Uterus (tissue), 4 donors: ENCODE results near the gene TMEM132A. TPM values are rescaled to one million over a fixed set of nuclear protein-coding genes. Genes with fewer than 3 reads are reported as not detected.
A peak's percentile ranks its signal among the peaks of the same experiment; 100 is the strongest.

Experiments used
- DNase-seq, 2 donors: peaks; one replicate each; pipeline ENCODE4 v3.0.0-alpha.2; 2019 to 2020
- H3K27ac ChIP-seq, 2 donors: fragments of 200-600 bp; sonication (generic); 1 replicate in 1 of 2; 2 replicates in 1 of 2; pipeline ENCODE4 v1.5.1; 2016 to 2018
- H3K27me3 ChIP-seq, 2 donors: fragments of 200-600 bp; sonication (generic); one replicate each; pipeline ENCODE4 v1.5.1; 2018 to 2019; ENCODE audit warnings: control low read depth in 1 of 2
- H3K36me3 ChIP-seq, 2 donors: fragments of 200-600 bp; sonication (generic); one replicate each; pipeline ENCODE4 v1.5.1; 2019; ENCODE audit warnings: control low read depth in 1 of 2
- H3K4me1 ChIP-seq, 2 donors: fragments of 200-600 bp; sonication (generic); one replicate each; pipeline ENCODE4 v1.5.1; 2018 to 2019; ENCODE audit warnings: control low read depth in 1 of 2
- H3K4me3 ChIP-seq, 2 donors: fragments of 200-600 bp; sonication (generic); 1 replicate in 1 of 2; 2 replicates in 1 of 2; pipeline ENCODE4 v1.5.1; 2018 to 2019; ENCODE audit warnings: mild to moderate bottlenecking in 1 of 2
- H3K9me3 ChIP-seq, 2 donors: fragments of 200-600 bp; sonication (generic); one replicate each; pipeline ENCODE4 v1.5.1; 2019; ENCODE audit warnings: control low read depth in 1 of 2
- POLR2A ChIP-seq, 2 donors: fragments of 450-650 bp; IDR thresholded peaks; one replicate each; pipeline ENCODE4 v1.6.1; 2016; ENCODE audit warnings: antibody characterized with exemption in 2 of 2, mild to moderate bottlenecking in 1 of 2, moderate library complexity in 1 of 2
- intact Hi-C: fragments of 100-400 bp; cut with DNase I; formaldehyde crosslinking; loops from one replicate; pipeline ENCODE4 v1.15.1; 2023; ENCODE audit warnings: low total_unique reads
- total RNA-seq, 4 donors: library from RNA; depleted of rRNA in 3 of 4; stranded (reverse); fragments of >200 nt in 3 of 4; gene quantifications; one replicate each; pipeline versions ENCODE4 v1.1.0 to v1.2.4, GENCODE V29; 2014 to 2023
- TF ChIP-seq, protein P1 (sequence below), 4 experiments: fragments of 200-600 bp in 2 of 4; fragments of 450-650 bp in 2 of 4; sonication (generic) in 2 of 4; IDR thresholded peaks; one replicate each; pipeline ENCODE4 v1.5.1; 2016 to 2019; ENCODE audit warnings: antibody characterized with exemption in 4 of 4, mild to moderate bottlenecking in 2 of 4, moderate library complexity in 1 of 4
- donor health status: DM: yes; HTN: yes; CAD: no.

Gene TMEM132A
- total RNA-seq, 4 donors from 2014 or later: under 0.01 to 47.7 (median 7.7) TPM

DNA sequence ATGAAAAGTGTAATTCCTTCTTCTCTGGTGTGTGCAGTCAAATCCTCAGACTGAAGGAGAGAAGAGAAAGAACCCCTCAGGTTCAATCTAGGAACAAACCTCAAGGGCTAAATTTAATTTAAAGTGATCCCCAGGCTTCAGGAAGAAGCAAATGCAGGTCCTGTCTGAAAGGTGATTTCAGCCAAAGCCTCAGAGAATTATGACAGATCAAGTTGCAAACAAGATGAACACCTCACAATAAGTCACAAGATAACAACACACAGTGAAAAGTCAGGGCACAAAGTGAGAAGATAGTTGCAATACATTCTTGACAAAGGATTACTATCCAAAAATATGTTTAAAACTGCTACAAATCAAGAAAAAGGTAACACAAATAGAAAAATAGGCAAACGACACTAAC is 45.2 kb upstream of the TMEM132A start:
- Histone ChIP-seq H3K9me3 (no peaks in the 10 kb centered on the region), H3K27me3 (no peaks in the 10 kb centered on the region), H3K4me1 (no peaks in the 10 kb centered on the region), H3K36me3 (no peaks in the 10 kb centered on the region), H3K27ac (no peak overlapping the region), H3K4me3 (no peak overlapping the region)
- no peak for DNase-seq
- TF ChIP-seq, protein P1, sequence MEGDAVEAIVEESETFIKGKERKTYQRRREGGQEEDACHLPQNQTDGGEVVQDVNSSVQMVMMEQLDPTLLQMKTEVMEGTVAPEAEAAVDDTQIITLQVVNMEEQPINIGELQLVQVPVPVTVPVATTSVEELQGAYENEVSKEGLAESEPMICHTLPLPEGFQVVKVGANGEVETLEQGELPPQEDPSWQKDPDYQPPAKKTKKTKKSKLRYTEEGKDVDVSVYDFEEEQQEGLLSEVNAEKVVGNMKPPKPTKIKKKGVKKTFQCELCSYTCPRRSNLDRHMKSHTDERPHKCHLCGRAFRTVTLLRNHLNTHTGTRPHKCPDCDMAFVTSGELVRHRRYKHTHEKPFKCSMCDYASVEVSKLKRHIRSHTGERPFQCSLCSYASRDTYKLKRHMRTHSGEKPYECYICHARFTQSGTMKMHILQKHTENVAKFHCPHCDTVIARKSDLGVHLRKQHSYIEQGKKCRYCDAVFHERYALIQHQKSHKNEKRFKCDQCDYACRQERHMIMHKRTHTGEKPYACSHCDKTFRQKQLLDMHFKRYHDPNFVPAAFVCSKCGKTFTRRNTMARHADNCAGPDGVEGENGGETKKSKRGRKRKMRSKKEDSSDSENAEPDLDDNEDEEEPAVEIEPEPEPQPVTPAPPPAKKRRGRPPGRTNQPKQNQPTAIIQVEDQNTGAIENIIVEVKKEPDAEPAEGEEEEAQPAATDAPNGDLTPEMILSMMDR (IDR thresholded peaks at IDR 0.05): no peak
- no peak for TF ChIP-seq POLR2A (IDR thresholded peaks at IDR 0.05)
- intact Hi-C loops: no loop called here

- Histone ChIP-seq H3K9me3 (no peaks in the 10 kb centered on the region), H3K4me1 (no peaks in the 10 kb centered on the region), H3K36me3 (no peaks in the 10 kb centered on the region), H3K27me3 (no peaks in the 10 kb centered on the region), H3K4me3 (no peak overlapping the region), H3K27ac (no peak overlapping the region)
- TF ChIP-seq, protein P1 (IDR thresholded peaks at IDR 0.05): no peak
- TF ChIP-seq POLR2A (IDR thresholded peaks at IDR 0.05): no peak
- DNase-seq: peak in 1 of 2 donors; percentile 1
- intact Hi-C loops: no loop called here
Measured at GRCh38 chr11:60879971-60880588, 44.2 kb upstream of the TMEM132A start.

DNA sequence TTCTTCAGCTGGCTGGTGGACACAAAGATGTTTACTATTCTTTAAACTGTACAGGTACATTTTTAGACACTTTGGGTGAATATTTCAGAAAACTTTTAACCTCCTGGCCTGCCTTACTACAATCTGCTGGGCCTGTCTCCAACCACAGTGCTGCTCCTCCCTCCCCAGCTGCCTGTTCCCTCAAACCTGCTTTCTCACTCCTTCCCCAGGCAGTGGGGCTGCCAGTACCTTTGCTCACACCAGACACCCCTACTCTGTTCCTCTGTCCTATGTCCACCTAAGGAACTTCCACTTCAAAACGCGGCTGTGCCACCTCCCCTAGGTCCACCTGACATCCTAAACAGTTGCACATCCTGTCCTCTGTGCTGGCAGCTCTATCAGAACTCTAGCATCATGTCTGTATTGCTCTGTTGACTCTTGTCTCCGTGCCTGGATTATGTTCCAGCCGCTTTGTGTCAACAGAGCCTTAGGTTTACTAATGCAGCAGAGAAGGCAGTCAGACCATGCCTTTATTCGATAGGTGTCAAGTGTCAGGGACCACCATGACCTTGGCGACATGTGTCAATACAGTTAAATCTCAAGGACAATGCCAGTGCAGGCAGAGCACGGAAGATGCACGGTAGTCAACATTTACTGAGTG is 43.5 kb upstream of the TMEM132A start:
- intact Hi-C loops: no loop called here
- Histone ChIP-seq H3K27ac (no peak overlapping the region), H3K4me3 (no peak overlapping the region), H3K9me3 (no peaks in the 10 kb centered on the region), H3K4me1 (no peaks in the 10 kb centered on the region), H3K27me3 (no peaks in the 10 kb centered on the region), H3K36me3 (no peaks in the 10 kb centered on the region)
- DNase-seq: peak in 1 of 2 donors; percentile 9
- TF ChIP-seq POLR2A (IDR thresholded peaks at IDR 0.05): no peak
- TF ChIP-seq, protein P1 (IDR thresholded peaks at IDR 0.05): no peak

- TF ChIP-seq, protein P1 (IDR thresholded peaks at IDR 0.05): peak in 1 of 4 experiments; percentile 41
- no peak for TF ChIP-seq POLR2A (IDR thresholded peaks at IDR 0.05)
- peak in 1 of 2 donors; percentile 10 for DNase-seq
- H3K4me3 ChIP-seq: no peak overlapping the region
- intact Hi-C loops: no loop called here
- no peaks in the 10 kb centered on the region for H3K4me1 ChIP-seq
- no peak overlapping the region for H3K27ac ChIP-seq
- no peaks in the 10 kb centered on the region for H3K9me3 ChIP-seq
- H3K36me3 ChIP-seq: no peaks in the 10 kb centered on the region
- H3K27me3 ChIP-seq: no peaks in the 10 kb centered on the region
Measured at GRCh38 chr11:60887556-60887955, 36.7 kb upstream of the TMEM132A start.

DNA sequence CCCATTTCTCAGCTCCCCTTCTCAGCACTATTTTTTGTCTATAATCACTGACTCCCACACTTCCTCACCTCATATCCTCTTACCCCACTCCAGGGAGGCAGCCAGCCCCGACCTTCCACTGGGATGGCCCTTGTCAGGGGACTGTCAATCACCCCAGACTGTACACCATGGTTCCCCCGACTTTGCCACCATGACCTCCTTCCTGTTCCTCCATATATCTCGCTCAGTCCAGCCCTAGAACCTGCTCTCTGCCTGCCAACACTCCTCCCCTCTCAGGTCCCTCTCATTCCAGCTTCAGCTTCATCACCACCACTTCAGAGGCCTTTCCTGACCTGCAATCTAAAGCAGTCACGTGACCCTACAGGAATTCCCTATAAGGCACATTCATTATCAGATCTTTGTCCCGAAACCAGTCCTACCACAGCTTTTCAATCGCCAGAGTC is 34.4 kb upstream of the TMEM132A start:
- DNase-seq: peak in 1 of 2 donors; percentile 5
- TF ChIP-seq, protein P1 (IDR thresholded peaks at IDR 0.05): no peak
- no peak for TF ChIP-seq POLR2A (IDR thresholded peaks at IDR 0.05)
- H3K36me3 ChIP-seq: no peaks in the 10 kb centered on the region
- H3K4me3 ChIP-seq: no peak overlapping the region
- H3K27me3 ChIP-seq: no peaks in the 10 kb centered on the region
- no peak overlapping the region for H3K27ac ChIP-seq
- intact Hi-C loops: no loop called here
- no peaks in the 10 kb centered on the region for H3K4me1 ChIP-seq
- no peaks in the 10 kb centered on the region for H3K9me3 ChIP-seq
